Astrocyte (in vitro differentiated cells and primary cell): ENCODE measurements around the gene MEGF11. TPM values are rescaled to one million over a fixed set of nuclear protein-coding genes. Genes with fewer than 3 reads are reported as not detected.
"Not testable (repeated sequence)": the region's sequence is repeated elsewhere in the genome, so short reads cannot be mapped to it uniquely, and the experiment has no call there.

Experiments
- DNase-seq: peaks from one replicate; pipeline ENCODE4 v3.0.0-alpha.2; 2010; ENCODE audit warnings: low read depth
- FAIRE-seq: peaks from 2 replicates; lab custom pipeline; 2011; peaks lifted over from hg19 to GRCh38; lab: Jason Lieb, UNC
- H2AFZ ChIP-seq: 2 replicates; pipeline ENCODE4 v1.6.0; 2012; ENCODE audit warnings: low read depth, low read length, inconsistent platforms
- H3K27ac ChIP-seq: 2 replicates; pipeline ENCODE4 v1.5.1; 2011; ENCODE audit warnings: low read depth, low read length, inconsistent platforms
- H3K27me3 ChIP-seq: 2 replicates; pipeline ENCODE4 v1.6.0; 2011; ENCODE audit warnings: low read length, inconsistent platforms; ENCODE audit not compliant: insufficient read depth
- H3K36me3 ChIP-seq: 2 replicates; pipeline ENCODE4 v1.5.1; 2011; ENCODE audit warnings: low read length, inconsistent platforms; ENCODE audit not compliant: insufficient read depth
- H3K4me1 ChIP-seq: 2 replicates; pipeline ENCODE4 v1.5.1; 2011; ENCODE audit warnings: low read length, inconsistent platforms; ENCODE audit not compliant: insufficient read depth
- H3K4me2 ChIP-seq: 2 replicates; pipeline ENCODE4 v1.6.0; 2012; ENCODE audit warnings: low read length, inconsistent platforms
- H3K4me3 ChIP-seq: 2 replicates; pipeline ENCODE4 v1.5.1; 2011; ENCODE audit warnings: low read depth, mild to moderate bottlenecking, low read length, inconsistent platforms; ENCODE audit not compliant: insufficient read depth
- H3K79me2 ChIP-seq: 2 replicates; pipeline ENCODE4 v1.6.0; 2012; ENCODE audit warnings: mild to moderate bottlenecking, low read length, inconsistent platforms; ENCODE audit not compliant: insufficient read depth
- H3K9ac ChIP-seq: 2 replicates; pipeline ENCODE4 v1.6.0; 2012; ENCODE audit warnings: mild to moderate bottlenecking, low read length, inconsistent platforms
- H3K9me3 ChIP-seq: 2 replicates; pipeline ENCODE4 v1.5.1; 2012; ENCODE audit warnings: low read depth, mild to moderate bottlenecking, low read length, inconsistent platforms; ENCODE audit not compliant: insufficient read depth
- H4K20me1 ChIP-seq: 2 replicates; pipeline ENCODE4 v1.6.0; 2012; ENCODE audit warnings: low read length, inconsistent platforms; ENCODE audit not compliant: insufficient read depth
- H3K27ac Mint-ChIP-seq: one replicate; pipeline ENCODE4 v1.8.0; 2021; ENCODE audit warnings: mild to moderate bottlenecking, mixed read lengths; ENCODE audit not compliant: unreplicated experiment
- H3K27me3 Mint-ChIP-seq: one replicate; pipeline ENCODE4 v1.8.0; 2021; ENCODE audit warnings: low read depth, mixed read lengths; ENCODE audit not compliant: unreplicated experiment
- H3K36me3 Mint-ChIP-seq: one replicate; pipeline ENCODE4 v1.8.0; 2021; ENCODE audit warnings: low read depth, mixed read lengths; ENCODE audit not compliant: unreplicated experiment
- H3K4me1 Mint-ChIP-seq: one replicate; pipeline ENCODE4 v1.8.0; 2021; ENCODE audit warnings: low read depth, mixed read lengths; ENCODE audit not compliant: unreplicated experiment
- H3K4me3 Mint-ChIP-seq: one replicate; pipeline ENCODE4 v1.8.0; 2021; ENCODE audit warnings: mild to moderate bottlenecking, moderate library complexity, mixed read lengths; ENCODE audit not compliant: unreplicated experiment
- H3K9me3 Mint-ChIP-seq: one replicate; pipeline ENCODE4 v1.8.0; 2021; ENCODE audit warnings: mild to moderate bottlenecking, mixed read lengths; ENCODE audit not compliant: unreplicated experiment
- EZH2 ChIP-seq: IDR thresholded peaks from 2 replicates; pipeline ENCODE4 v1.6.1; 2012; ENCODE audit warnings: mild to moderate bottlenecking, low read length, inconsistent platforms; ENCODE audit not compliant: insufficient read depth
- total RNA-seq: library from RNA; stranded (reverse); gene quantifications from 2 replicates; pipeline ENCODE4 v1.2.1, GENCODE V29; 2021
- TF ChIP-seq, protein P1 (sequence below): IDR thresholded peaks from 2 replicates; pipeline ENCODE4 v1.5.1; 2011; ENCODE audit warnings: low read depth, mild to moderate bottlenecking, inconsistent platforms, low read length, moderate library complexity; ENCODE audit not compliant: insufficient read depth

The MEGF11 gene
- total RNA-seq, 1 donor from 2014 or later = 0.16 TPM

GRCh38 chr15:65869126-65869953 is 384.2 kb downstream of the MEGF11 start, which contains the start of gene RAB11A:
TSS of gene RAB11A (plus strand) at chr15:65869491. CDS start at chr15:65869586, 95 bp downstream.
- TF ChIP-seq, protein P1, sequence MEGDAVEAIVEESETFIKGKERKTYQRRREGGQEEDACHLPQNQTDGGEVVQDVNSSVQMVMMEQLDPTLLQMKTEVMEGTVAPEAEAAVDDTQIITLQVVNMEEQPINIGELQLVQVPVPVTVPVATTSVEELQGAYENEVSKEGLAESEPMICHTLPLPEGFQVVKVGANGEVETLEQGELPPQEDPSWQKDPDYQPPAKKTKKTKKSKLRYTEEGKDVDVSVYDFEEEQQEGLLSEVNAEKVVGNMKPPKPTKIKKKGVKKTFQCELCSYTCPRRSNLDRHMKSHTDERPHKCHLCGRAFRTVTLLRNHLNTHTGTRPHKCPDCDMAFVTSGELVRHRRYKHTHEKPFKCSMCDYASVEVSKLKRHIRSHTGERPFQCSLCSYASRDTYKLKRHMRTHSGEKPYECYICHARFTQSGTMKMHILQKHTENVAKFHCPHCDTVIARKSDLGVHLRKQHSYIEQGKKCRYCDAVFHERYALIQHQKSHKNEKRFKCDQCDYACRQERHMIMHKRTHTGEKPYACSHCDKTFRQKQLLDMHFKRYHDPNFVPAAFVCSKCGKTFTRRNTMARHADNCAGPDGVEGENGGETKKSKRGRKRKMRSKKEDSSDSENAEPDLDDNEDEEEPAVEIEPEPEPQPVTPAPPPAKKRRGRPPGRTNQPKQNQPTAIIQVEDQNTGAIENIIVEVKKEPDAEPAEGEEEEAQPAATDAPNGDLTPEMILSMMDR = no peak
- TF ChIP-seq EZH2 = no peak
- Histone ChIP-seq H3K9ac (peak within 1 kb of the TSS; percentile 97), H3K4me1 (no peaks in the 10 kb centered on the region), H2AFZ (peak within 1 kb of the TSS; percentile 99), H4K20me1 (peaks cover 30% of the 10 kb centered on the region), H3K9me3 (no peaks in the 10 kb centered on the region), H3K79me2 (peaks cover 51% of the 10 kb centered on the region), H3K4me3 (peak within 1 kb of the TSS; percentile 96), H3K4me2 (peak within 1 kb of the TSS; percentile 90), H3K27me3 (no peaks in the 10 kb centered on the region), H3K27ac (peak within 1 kb of the TSS; percentile 92), H3K36me3 (no peaks in the 10 kb centered on the region)
- Mint-ChIP-seq H3K4me3 (peak within 1 kb of the TSS; percentile 98), H3K9me3 (no peaks in the 10 kb centered on the region), H3K27me3 (no peaks in the 10 kb centered on the region), H3K36me3 (no peaks in the 10 kb centered on the region), H3K4me1 (peaks cover 8% of the 10 kb centered on the region), H3K27ac (peak within 1 kb of the TSS; percentile 97)
- FAIRE-seq = no peak
- peak; percentile 91 for DNase-seq

- peak overlapping the region; percentile 96 for H3K4me3 ChIP-seq
- H3K27ac ChIP-seq = peak overlapping the region; percentile 92
- H3K9me3 ChIP-seq = no peaks in the 10 kb centered on the region
- peaks cover 44% of the 10 kb centered on the region for H3K79me2 ChIP-seq
- no peaks in the 10 kb centered on the region for H3K36me3 ChIP-seq
- Mint-ChIP-seq H3K9me3 (no peaks in the 10 kb centered on the region), H3K27me3 (no peaks in the 10 kb centered on the region), H3K36me3 (no peaks in the 10 kb centered on the region), H3K4me1 (peaks cover 8% of the 10 kb centered on the region), H3K27ac (peak overlapping the region; percentile 97), H3K4me3 (peak overlapping the region; percentile 98)
- no peaks in the 10 kb centered on the region for H3K4me1 ChIP-seq
- no peaks in the 10 kb centered on the region for H3K27me3 ChIP-seq
- DNase-seq (no peak), FAIRE-seq (no peak)
- H3K4me2 ChIP-seq = peak overlapping the region; percentile 90
- H2AFZ ChIP-seq = no peak overlapping the region
- H3K9ac ChIP-seq = peak overlapping the region; percentile 97
- TF ChIP-seq, protein P1 = no peak
- no peak for TF ChIP-seq EZH2
- H4K20me1 ChIP-seq = peaks cover 23% of the 10 kb centered on the region
Observed at GRCh38 chr15:65868546-65869125, 384.9 kb downstream of the MEGF11 start.

- not testable (repeated sequence) for H3K36me3 ChIP-seq, H3K4me3 Mint-ChIP-seq, H3K27me3 Mint-ChIP-seq, H2AFZ ChIP-seq, H3K4me3 ChIP-seq, H3K9ac ChIP-seq, H3K9me3 Mint-ChIP-seq, H3K4me1 Mint-ChIP-seq, H3K9me3 ChIP-seq, DNase-seq, H3K27me3 ChIP-seq, FAIRE-seq, H3K27ac ChIP-seq, H3K36me3 Mint-ChIP-seq, H3K4me2 ChIP-seq, H3K27ac Mint-ChIP-seq, H3K4me1 ChIP-seq
- Histone ChIP-seq H4K20me1 (peaks cover 22% of the 10 kb centered on the region), H3K79me2 (peaks cover 37% of the 10 kb centered on the region)
Observed at GRCh38 chr15:65867933-65868332, 385.6 kb downstream of the MEGF11 start.
